NT2/D1 (cell line): ENCODE results near the gene HACE1.
"Not testable (repeated sequence)": the region's sequence is repeated elsewhere in the genome, so short reads cannot be mapped to it uniquely, and the experiment has no call there.

ENCODE experiments used
- DNase-seq: peaks from one replicate; pipeline ENCODE4 v3.0.0-alpha.2; 2011; ENCODE audit warnings: low read depth, low spot score
- H3K27me3 ChIP-seq: 2 replicates; pipeline ENCODE4 v1.6.0; 2011; ENCODE audit warnings: mild to moderate bottlenecking; ENCODE audit not compliant: insufficient read length, insufficient read depth
- H3K36me3 ChIP-seq: 2 replicates; pipeline ENCODE4 v1.6.1; 2011; ENCODE audit warnings: mild to moderate bottlenecking, low read length, mixed read lengths; ENCODE audit not compliant: insufficient read depth, insufficient read length
- H3K4me1 ChIP-seq: 2 replicates; pipeline ENCODE4 v1.5.1; 2011; ENCODE audit not compliant: insufficient read depth, insufficient read length
- H3K4me3 ChIP-seq: 2 replicates; pipeline ENCODE4 v1.5.1; 2011; ENCODE audit warnings: low read depth; ENCODE audit not compliant: insufficient read length
- H3K9ac ChIP-seq: 2 replicates; pipeline ENCODE4 v1.6.0; 2011; ENCODE audit warnings: low read depth; ENCODE audit not compliant: insufficient read length
- H3K9me3 ChIP-seq: 2 replicates; pipeline ENCODE4 v1.5.1; 2011; ENCODE audit warnings: mild to moderate bottlenecking, low read length; ENCODE audit not compliant: insufficient read depth
- SUZ12 ChIP-seq: IDR thresholded peaks from 2 replicates; pipeline ENCODE4 v1.6.1; 2011; ENCODE audit not compliant: insufficient read length, insufficient read depth; ENCODE audit errors: extremely low read depth
- YY1 ChIP-seq: IDR thresholded peaks from 2 replicates; pipeline ENCODE4 v1.6.1; 2011; ENCODE audit not compliant: insufficient read length, insufficient read depth
- ZNF274 ChIP-seq: IDR thresholded peaks from 2 replicates; pipeline ENCODE4 v1.6.1; 2011; ENCODE audit warnings: mild to moderate bottlenecking, low read depth, low read length

HACE1 gene

GRCh38 chr6:104855507-104855906 lies 4.2 kb downstream of the HACE1 start:
- Histone ChIP-seq H3K4me1 (no peaks in the 10 kb centered on the region), H3K4me3 (no peak overlapping the region), H3K27me3 (no peaks in the 10 kb centered on the region), H3K9ac (no peak overlapping the region), H3K9me3 (no peaks in the 10 kb centered on the region), H3K36me3 (peaks cover 14% of the 10 kb centered on the region)
- TF ChIP-seq SUZ12 (no peak), ZNF274 (no peak), YY1 (no peak)
- no peak for DNase-seq

- H3K9me3 ChIP-seq, H3K9ac ChIP-seq, DNase-seq, H3K27me3 ChIP-seq, H3K4me3 ChIP-seq, H3K4me1 ChIP-seq: not testable (repeated sequence)
- peaks cover 34% of the 10 kb centered on the region for H3K36me3 ChIP-seq
Measured at GRCh38 chr6:104847721-104848120, 12.0 kb downstream of the HACE1 start.

GRCh38 chr6:104843229-104843628 lies 16.5 kb downstream of the HACE1 start:
- no peak for TF ChIP-seq SUZ12
- no peak for TF ChIP-seq YY1
- TF ChIP-seq ZNF274 = no peak
- Histone ChIP-seq H3K27me3 (no peaks in the 10 kb centered on the region), H3K9ac (no peak overlapping the region), H3K4me1 (no peaks in the 10 kb centered on the region), H3K9me3 (no peaks in the 10 kb centered on the region), H3K4me3 (no peak overlapping the region), H3K36me3 (peaks cover 13% of the 10 kb centered on the region)
- no peak for DNase-seq

GRCh38 chr6:104837158-104837557 lies 22.6 kb downstream of the HACE1 start:
- H3K4me3 ChIP-seq = no peak overlapping the region
- no peak for TF ChIP-seq YY1
- no peak for TF ChIP-seq ZNF274
- TF ChIP-seq SUZ12 = no peak
- no peak for DNase-seq
- no peaks in the 10 kb centered on the region for H3K9me3 ChIP-seq
- H3K9ac ChIP-seq = no peak overlapping the region
- peaks cover 19% of the 10 kb centered on the region for H3K36me3 ChIP-seq
- no peaks in the 10 kb centered on the region for H3K27me3 ChIP-seq
- no peaks in the 10 kb centered on the region for H3K4me1 ChIP-seq

- DNase-seq, H3K9ac ChIP-seq, H3K4me3 ChIP-seq, H3K27me3 ChIP-seq, H3K9me3 ChIP-seq, H3K4me1 ChIP-seq: not testable (repeated sequence)
- H3K36me3 ChIP-seq = peaks cover 16% of the 10 kb centered on the region
Measured at GRCh38 chr6:104836479-104837020, 23.2 kb downstream of the HACE1 start.

GRCh38 chr6:104835782-104836181 lies 23.9 kb downstream of the HACE1 start:
- no peak for DNase-seq

GRCh38 chr6:104829183-104829958 lies 30.3 kb downstream of the HACE1 start:
- H3K4me3 ChIP-seq = no peak overlapping the region
- no peaks in the 10 kb centered on the region for H3K27me3 ChIP-seq
- TF ChIP-seq YY1 (no peak), ZNF274 (no peak), SUZ12 (no peak)
- no peaks in the 10 kb centered on the region for H3K4me1 ChIP-seq
- H3K9ac ChIP-seq = no peak overlapping the region
- DNase-seq = no peak
- peaks cover 19% of the 10 kb centered on the region for H3K36me3 ChIP-seq
- H3K9me3 ChIP-seq = no peaks in the 10 kb centered on the region

More at GRCh38 chr6:104835782-104836181, 23.9 kb downstream of the HACE1 start:
- peaks cover 18% of the 10 kb centered on the region for H3K36me3 ChIP-seq
- no peak overlapping the region for H3K4me3 ChIP-seq
- no peaks in the 10 kb centered on the region for H3K27me3 ChIP-seq
- H3K9ac ChIP-seq = no peak overlapping the region
- H3K4me1 ChIP-seq = no peaks in the 10 kb centered on the region
- no peaks in the 10 kb centered on the region for H3K9me3 ChIP-seq
- TF ChIP-seq YY1 = no peak
- no peak for TF ChIP-seq ZNF274

GRCh38 chr6:104828478-104828877 lies 31.2 kb downstream of the HACE1 start:
- no peak for DNase-seq
- H3K36me3 ChIP-seq = peaks cover 16% of the 10 kb centered on the region
- H3K4me3 ChIP-seq = no peak overlapping the region
- H3K9ac ChIP-seq = no peak overlapping the region
- no peaks in the 10 kb centered on the region for H3K27me3 ChIP-seq
- H3K4me1 ChIP-seq = no peaks in the 10 kb centered on the region
- no peaks in the 10 kb centered on the region for H3K9me3 ChIP-seq
- TF ChIP-seq SUZ12 (no peak), ZNF274 (no peak), YY1 (no peak)

- H3K4me3 ChIP-seq, H3K27me3 ChIP-seq, H3K4me1 ChIP-seq, H3K36me3 ChIP-seq, H3K9ac ChIP-seq, H3K9me3 ChIP-seq, DNase-seq: not testable (repeated sequence)
Measured at GRCh38 chr6:104820820-104821219, 38.9 kb downstream of the HACE1 start.
